Gastroesophageal sphincter (tissue), 4 donors: ENCODE data around the gene BTG1. TPM values are rescaled to one million over a fixed set of nuclear protein-coding genes. Genes with fewer than 3 reads are reported as not detected.

ENCODE experiments used
- ATAC-seq: fragments of 150-250 bp; one replicate; pipeline ENCODE4 v1.9.1; 2016; ENCODE audit warnings: mild to moderate bottlenecking, moderate library complexity
- H3K27ac ChIP-seq, 4 donors: fragments of 200-600 bp; sonication (generic) in 3 of 4; 1 replicate in 3 of 4; 2 replicates in 1 of 4; pipeline ENCODE4 v1.5.1; 2016 to 2019
- H3K27me3 ChIP-seq: fragments of 200-600 bp; sonication (generic); one replicate; pipeline ENCODE4 v1.5.1; 2019
- H3K36me3 ChIP-seq, 2 donors: fragments of 200-600 bp; sonication (generic); one replicate each; pipeline ENCODE4 v1.5.1; 2019; ENCODE audit warnings: control low read depth in 1 of 2
- H3K4me1 ChIP-seq, 3 donors: fragments of 200-600 bp; sonication (generic); 1 replicate in 2 of 3; 2 replicates in 1 of 3; pipeline ENCODE4 v1.5.1; 2016 to 2019; ENCODE audit warnings: control low read depth in 2 of 3
- H3K4me3 ChIP-seq, 2 donors: fragments of 200-600 bp; sonication (generic); one replicate each; pipeline ENCODE4 v1.5.1; 2019; ENCODE audit warnings: mild to moderate bottlenecking in 1 of 2, moderate library complexity in 1 of 2
- H3K9me3 ChIP-seq, 3 donors: fragments of 200-600 bp; sonication (generic); one replicate each; pipeline ENCODE4 v1.5.1; 2017 to 2019; ENCODE audit warnings: control low read depth in 2 of 3
- CTCF ChIP-seq, 4 experiments: fragments of 200-600 bp in 2 of 4; fragments of 450-650 bp in 2 of 4; sonication (generic) in 1 of 4; IDR thresholded peaks; one replicate each; pipeline ENCODE4 v1.5.1; 2017 to 2019; ENCODE audit warnings: antibody characterized with exemption in 4 of 4, mild to moderate bottlenecking in 2 of 4, moderate library complexity in 2 of 4
- EP300 ChIP-seq: sonication (generic); formaldehyde crosslinking; IDR thresholded peaks from one replicate; pipeline ENCODE4 v1.6.1; 2017; ENCODE audit warnings: antibody characterized with exemption, mild to moderate bottlenecking
- POLR2A ChIP-seq, 2 donors: fragments of 450-650 bp; IDR thresholded peaks; one replicate each; pipeline ENCODE4 v1.6.1; 2017; ENCODE audit warnings: antibody characterized with exemption in 2 of 2, mild to moderate bottlenecking in 2 of 2, moderate library complexity in 1 of 2
- POLR2AphosphoS5 ChIP-seq: sonication (generic); formaldehyde crosslinking; IDR thresholded peaks from one replicate; pipeline ENCODE4 v1.6.1; 2017; ENCODE audit warnings: antibody characterized with exemption
- WGBS, 2 donors: methylation state at CpG; one replicate each; pipeline ENCODE4 v1.1.5; 2018; ENCODE audit warnings: low coverage in 1 of 2; 5-methylcytosine and 5-hydroxymethylcytosine counted together
- total RNA-seq, 4 donors: library from RNA; depleted of rRNA; stranded (reverse); fragments of >200 nt; gene quantifications; one replicate each; pipeline ENCODE4 v1.1.0, GENCODE V29; 2016

Gene BTG1
- total RNA-seq, 4 donors from 2014 or later = 33.7 to 46.1 (median 42.7) TPM

- Histone ChIP-seq H3K27ac (peak overlapping the region; percentile 68 to 99 (median 94)), H3K9me3 (no peaks in the 10 kb centered on the region), H3K4me3 (peak overlapping the region; percentile 45 to 83), H3K4me1 (peaks cover 0 to 12% (median 2%) of the 10 kb centered on the region in 3 donors), H3K27me3 (no peaks in the 10 kb centered on the region), H3K36me3 (peaks cover 0 to 3% of the 10 kb centered on the region in 2 donors)
- ATAC-seq = no peak
- 4% methylated on average over 8 to 10 of the region's 14 CpGs for WGBS, 2 donors
- TF ChIP-seq EP300 = no peak
- TF ChIP-seq POLR2AphosphoS5 = no peak
- no peak for TF ChIP-seq CTCF (IDR thresholded peaks at IDR 0.05)
- TF ChIP-seq POLR2A (IDR thresholded peaks at IDR 0.05) = no peak
Observed at GRCh38 chr12:92146497-92147224, 1.0 kb upstream of the BTG1 start.

- no peaks in the 10 kb centered on the region for H3K27me3 ChIP-seq
- peak overlapping the region; percentile 83 to 91 for H3K4me3 ChIP-seq
- peak; percentile 0 for ATAC-seq
- peaks cover 0 to 12% (median 2%) of the 10 kb centered on the region in 3 donors for H3K4me1 ChIP-seq
- no peak for TF ChIP-seq CTCF (IDR thresholded peaks at IDR 0.05)
- TF ChIP-seq POLR2A (IDR thresholded peaks at IDR 0.05) = no peak
- no peak for TF ChIP-seq EP300
- TF ChIP-seq POLR2AphosphoS5 = no peak
- WGBS, 2 donors = no CpG with 5 or more reads among the region's 28 CpGs
- peak overlapping the region; percentile 91 to 99 (median 98) for H3K27ac ChIP-seq
- H3K9me3 ChIP-seq = no peaks in the 10 kb centered on the region
- H3K36me3 ChIP-seq = peaks cover 0 to 3% of the 10 kb centered on the region in 2 donors
Observed at GRCh38 chr12:92145481-92145730, 240 bp downstream of the BTG1 start.

GRCh38 chr12:92144631-92145480, 790 bp downstream of the BTG1 start:
- peaks cover 0 to 3% of the 10 kb centered on the region in 2 donors for H3K36me3 ChIP-seq
- H3K4me3 ChIP-seq = peak overlapping the region; percentile 83 to 91
- ATAC-seq = no peak
- 0% methylated on average over 19 to 20 of the region's 69 CpGs for WGBS, 2 donors
- TF ChIP-seq CTCF (IDR thresholded peaks at IDR 0.05) (peak in 2 of 4 experiments; percentile 14 to 29), EP300 (no peak), POLR2A (IDR thresholded peaks at IDR 0.05) (peak in 1 of 2 donors; percentile 15), POLR2AphosphoS5 (peak; percentile 52)
- H3K27me3 ChIP-seq = no peaks in the 10 kb centered on the region
- H3K9me3 ChIP-seq = no peaks in the 10 kb centered on the region
- peaks cover 0 to 13% (median 2%) of the 10 kb centered on the region in 3 donors for H3K4me1 ChIP-seq
- peak overlapping the region; percentile 91 to 99 (median 98) for H3K27ac ChIP-seq

- H3K27ac ChIP-seq = peak overlapping the region; percentile 91 to 99 (median 98)
- H3K4me1 ChIP-seq = peaks cover 0 to 22% (median 2%) of the 10 kb centered on the region in 3 donors
- ATAC-seq = peak; percentile 34
- H3K4me3 ChIP-seq = peak overlapping the region; percentile 83 to 91
- TF ChIP-seq CTCF (IDR thresholded peaks at IDR 0.05) = peak; percentile 61 to 89 (median 82)
- TF ChIP-seq EP300 = no peak
- TF ChIP-seq POLR2AphosphoS5 = peak; percentile 75
- peak in 1 of 2 donors; percentile 15 for TF ChIP-seq POLR2A (IDR thresholded peaks at IDR 0.05)
- no peaks in the 10 kb centered on the region for H3K9me3 ChIP-seq
- 0% methylated on average over 7 to 9 of the region's 15 CpGs for WGBS, 2 donors
- H3K27me3 ChIP-seq = no peaks in the 10 kb centered on the region
- peaks cover 0 to 3% of the 10 kb centered on the region in 2 donors for H3K36me3 ChIP-seq
Observed at GRCh38 chr12:92143686-92144630, 1.7 kb downstream of the BTG1 start.
